Suprapubic skin (tissue), 3 donors: ENCODE measurements around the gene EVA1C.
"Not testable (repeated sequence)": the region's sequence is repeated elsewhere in the genome, so short reads cannot be mapped to it uniquely, and the experiment has no call there.

Experiments
- CTCF ChIP-seq, 2 donors: fragments of 200-600 bp in 1 of 2; fragments of 450-650 bp in 1 of 2; sonication (generic) in 1 of 2; IDR thresholded peaks; one replicate each; pipeline ENCODE4 v1.5.1; 2016 to 2019; ENCODE audit warnings: antibody characterized with exemption in 2 of 2, mild to moderate bottlenecking in 1 of 2, moderate library complexity in 1 of 2
- POLR2A ChIP-seq, 2 donors: fragments of 450-650 bp; IDR thresholded peaks; one replicate each; pipeline ENCODE4 v1.6.1; 2017; ENCODE audit warnings: antibody characterized with exemption in 2 of 2, mild to moderate bottlenecking in 2 of 2, moderate library complexity in 2 of 2

DNA sequence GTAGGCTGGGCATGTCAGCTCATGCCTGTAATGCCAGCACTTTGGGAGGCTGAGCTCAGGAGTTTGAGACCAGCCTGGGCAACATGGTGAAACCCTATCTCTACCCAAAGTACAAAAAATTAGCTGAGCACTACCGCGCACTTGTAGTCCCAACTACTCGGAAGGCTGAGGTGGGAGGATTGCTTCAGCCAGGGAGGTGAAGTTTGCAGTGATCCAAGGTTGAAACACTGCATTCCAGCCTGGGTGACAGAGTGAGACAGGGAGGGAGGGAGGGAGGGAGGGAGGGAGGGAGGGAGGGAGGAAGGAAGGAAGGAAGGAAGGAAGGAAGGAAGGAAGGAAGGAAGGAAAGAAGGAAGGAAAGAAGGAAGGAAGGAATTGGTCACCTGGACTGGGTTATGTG, 119.1 kb downstream of the EVA1C start:
- TF ChIP-seq CTCF, POLR2A (IDR thresholded peaks at IDR 0.05): not testable (repeated sequence)
